HG02938 (cell line): Measurements from ENCODE around the gene PDGFB.

Experiments
- ATAC-seq: cut with Tn5 transposase; IDR thresholded peaks from one replicate; pipeline ENCODE4 v1.9.1; 2021; ENCODE audit warnings: mild to moderate bottlenecking, moderate library complexity; ENCODE audit not compliant: unreplicated experiment

The PDGFB gene

GRCh38 chr22:39277142-39277607 is 32.4 kb upstream of the PDGFB start:
- no peak for ATAC-seq

GRCh38 chr22:39276440-39277141 is 31.8 kb upstream of the PDGFB start:
- ATAC-seq = no peak

- no peak for ATAC-seq
These were observed 31.1 kb upstream of the PDGFB start for GRCh38 chr22:39275814-39276439.

- ATAC-seq = no peak
These were observed 29.4 kb upstream of the PDGFB start for GRCh38 chr22:39273950-39274887.

GRCh38 chr22:39270792-39271191 is 26.0 kb upstream of the PDGFB start:
- ATAC-seq = no peak

- no peak for ATAC-seq
These were observed 25.5 kb upstream of the PDGFB start for GRCh38 chr22:39270280-39270679.

GRCh38 chr22:39269095-39269790 is 24.5 kb upstream of the PDGFB start:
- no peak for ATAC-seq

- no peak for ATAC-seq
These were observed 23.9 kb upstream of the PDGFB start for GRCh38 chr22:39268645-39269044.

GRCh38 chr22:39267974-39268373 is 23.2 kb upstream of the PDGFB start:
- no peak for ATAC-seq

GRCh38 chr22:39266398-39267030 is 21.7 kb upstream of the PDGFB start:
- ATAC-seq = no peak

GRCh38 chr22:39265143-39265886 is 20.5 kb upstream of the PDGFB start:
- ATAC-seq = no peak

- ATAC-seq = no peak
These were observed 19.7 kb upstream of the PDGFB start for GRCh38 chr22:39264349-39265038.

- no peak for ATAC-seq
These were observed 19.0 kb upstream of the PDGFB start for GRCh38 chr22:39263626-39264348.

GRCh38 chr22:39259666-39260065 is 14.9 kb upstream of the PDGFB start:
- no peak for ATAC-seq

- no peak for ATAC-seq
These were observed 13.2 kb upstream of the PDGFB start for GRCh38 chr22:39257901-39258475.

- no peak for ATAC-seq
These were observed 12.2 kb upstream of the PDGFB start for GRCh38 chr22:39256979-39257378.

- no peak for ATAC-seq
These were observed 11.4 kb upstream of the PDGFB start for GRCh38 chr22:39256186-39256552.
